Kidney epithelial cell (primary cell): ENCODE measurements around the gene MAX. TPM values are rescaled to one million over a fixed set of nuclear protein-coding genes. Genes with fewer than 3 reads are reported as not detected.

ENCODE experiments used
- DNase-seq: peaks from one replicate; pipeline ENCODE4 v3.0.0-alpha.2; 2010; ENCODE audit warnings: low read depth
- H3K27me3 ChIP-seq: 2 replicates; pipeline ENCODE4 v1.6.0; 2011; ENCODE audit warnings: low read length; ENCODE audit not compliant: control insufficient read depth, insufficient read depth
- H3K36me3 ChIP-seq: 2 replicates; pipeline ENCODE4 v1.5.1; 2011; ENCODE audit warnings: low read length; ENCODE audit not compliant: control insufficient read depth, insufficient read depth
- H3K4me3 ChIP-seq: 2 replicates; pipeline ENCODE4 v1.5.1; 2011; ENCODE audit warnings: low read depth, mild to moderate bottlenecking, control low read depth, low read length
- total RNA-seq: library from RNA; depleted of rRNA; stranded (reverse); fragments of >200 nt; gene quantifications from 2 replicates; pipeline ENCODE4 v1.2.3, GENCODE V29; 2015
- TF ChIP-seq, protein P1 (sequence below): IDR thresholded peaks from 2 replicates; pipeline ENCODE4 v1.5.1; 2011; ENCODE audit warnings: mild to moderate bottlenecking, moderate library complexity, low read length, control low read depth, inconsistent platforms; ENCODE audit not compliant: insufficient read depth, poor library complexity, severe bottlenecking

The MAX gene
- total RNA-seq, 1 donor from 2014 or later = 59.5 TPM

DNA sequence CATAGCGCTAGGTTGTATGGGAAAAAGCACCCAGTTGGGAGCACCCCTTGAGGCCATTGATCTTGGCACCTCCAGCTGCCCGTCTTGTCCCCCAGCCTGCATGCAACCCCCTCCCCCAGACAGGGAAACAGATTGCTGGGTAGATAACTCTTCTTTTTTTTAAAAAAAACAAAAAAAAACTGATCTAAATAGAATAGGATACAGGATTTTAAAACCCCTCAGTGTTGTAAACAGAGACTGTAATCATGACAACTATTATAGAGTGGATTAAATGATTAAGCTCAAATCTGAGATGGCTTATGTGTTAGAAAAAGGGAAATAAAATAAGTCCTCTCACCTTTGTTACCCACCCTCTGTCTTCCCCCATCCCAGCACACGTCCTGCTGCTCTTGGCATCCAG lies 48.9 kb downstream of the MAX start:
- Histone ChIP-seq H3K27me3 (no peaks in the 10 kb centered on the region), H3K4me3 (no peak overlapping the region), H3K36me3 (no peaks in the 10 kb centered on the region)
- no peak for DNase-seq
- TF ChIP-seq, protein P1, sequence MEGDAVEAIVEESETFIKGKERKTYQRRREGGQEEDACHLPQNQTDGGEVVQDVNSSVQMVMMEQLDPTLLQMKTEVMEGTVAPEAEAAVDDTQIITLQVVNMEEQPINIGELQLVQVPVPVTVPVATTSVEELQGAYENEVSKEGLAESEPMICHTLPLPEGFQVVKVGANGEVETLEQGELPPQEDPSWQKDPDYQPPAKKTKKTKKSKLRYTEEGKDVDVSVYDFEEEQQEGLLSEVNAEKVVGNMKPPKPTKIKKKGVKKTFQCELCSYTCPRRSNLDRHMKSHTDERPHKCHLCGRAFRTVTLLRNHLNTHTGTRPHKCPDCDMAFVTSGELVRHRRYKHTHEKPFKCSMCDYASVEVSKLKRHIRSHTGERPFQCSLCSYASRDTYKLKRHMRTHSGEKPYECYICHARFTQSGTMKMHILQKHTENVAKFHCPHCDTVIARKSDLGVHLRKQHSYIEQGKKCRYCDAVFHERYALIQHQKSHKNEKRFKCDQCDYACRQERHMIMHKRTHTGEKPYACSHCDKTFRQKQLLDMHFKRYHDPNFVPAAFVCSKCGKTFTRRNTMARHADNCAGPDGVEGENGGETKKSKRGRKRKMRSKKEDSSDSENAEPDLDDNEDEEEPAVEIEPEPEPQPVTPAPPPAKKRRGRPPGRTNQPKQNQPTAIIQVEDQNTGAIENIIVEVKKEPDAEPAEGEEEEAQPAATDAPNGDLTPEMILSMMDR = no peak

DNA sequence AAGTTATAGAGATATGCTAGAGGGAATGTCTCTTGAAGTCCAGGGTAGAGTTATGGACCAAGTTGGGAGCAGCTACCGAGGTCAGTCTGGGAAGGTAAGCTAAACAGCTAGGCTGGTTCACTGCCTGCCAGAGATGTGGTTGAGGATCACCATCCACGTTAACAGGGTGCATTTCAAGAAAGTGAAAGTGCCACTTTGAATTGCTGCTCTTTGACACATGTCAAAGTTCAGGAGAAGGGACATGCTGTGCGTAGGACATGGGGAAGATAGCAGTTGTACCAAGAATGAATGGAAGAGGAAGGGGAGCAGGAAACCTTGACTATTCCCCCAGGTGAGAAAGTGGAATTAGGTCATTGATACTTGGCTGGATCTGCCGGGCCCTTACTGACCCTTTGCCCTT lies 49.5 kb downstream of the MAX start:
- Histone ChIP-seq H3K4me3 (no peak overlapping the region), H3K36me3 (no peaks in the 10 kb centered on the region), H3K27me3 (no peaks in the 10 kb centered on the region)
- TF ChIP-seq, protein P1 = no peak
- no peak for DNase-seq

DNA sequence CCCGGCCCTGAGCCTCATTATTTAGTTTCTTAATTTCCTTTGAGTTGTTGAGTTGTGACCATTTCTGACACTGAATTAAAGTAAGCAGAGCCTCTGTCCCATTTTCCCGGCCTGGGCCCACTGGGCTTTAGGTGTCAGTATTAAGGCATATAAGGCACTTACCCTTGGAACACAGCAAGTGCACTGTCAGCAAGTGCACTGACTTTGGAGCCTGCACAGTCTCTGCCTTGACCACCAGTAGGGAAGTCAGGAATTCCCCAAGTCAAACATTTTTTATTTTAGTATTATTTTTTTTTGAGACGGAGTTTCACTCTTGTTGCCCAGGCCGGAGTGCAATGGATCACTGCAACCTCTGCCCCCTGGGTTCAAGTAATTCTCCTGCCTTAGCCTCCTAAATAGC lies 56.6 kb downstream of the MAX start:
- DNase-seq = no peak
- H3K4me3 ChIP-seq = no peak overlapping the region
- TF ChIP-seq, protein P1 = no peak
- H3K27me3 ChIP-seq = no peaks in the 10 kb centered on the region
- peaks cover 1% of the 10 kb centered on the region for H3K36me3 ChIP-seq

DNA sequence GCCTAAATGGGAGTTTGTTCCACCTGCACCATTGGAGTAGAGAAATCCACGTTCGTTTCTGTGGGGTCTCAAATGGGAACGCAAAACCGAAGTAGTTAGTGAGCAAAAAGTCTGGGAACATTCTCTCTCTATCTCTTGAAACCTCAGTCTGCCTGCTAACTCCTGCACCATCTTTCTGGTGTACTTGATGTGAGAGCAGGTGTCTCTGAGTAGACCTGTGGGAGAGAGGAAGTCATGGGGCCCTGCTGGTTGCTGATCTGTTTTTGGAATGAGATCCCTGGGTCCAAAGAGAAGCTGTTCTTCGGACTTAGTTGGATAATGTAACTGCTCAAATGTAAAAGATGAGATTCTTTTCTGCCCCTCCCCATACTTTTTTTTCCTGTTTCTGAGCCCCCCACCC lies 57.3 kb downstream of the MAX start:
- H3K27me3 ChIP-seq = no peaks in the 10 kb centered on the region
- TF ChIP-seq, protein P1 = no peak
- no peak for DNase-seq
- no peak overlapping the region for H3K4me3 ChIP-seq
- peaks cover 1% of the 10 kb centered on the region for H3K36me3 ChIP-seq

DNA sequence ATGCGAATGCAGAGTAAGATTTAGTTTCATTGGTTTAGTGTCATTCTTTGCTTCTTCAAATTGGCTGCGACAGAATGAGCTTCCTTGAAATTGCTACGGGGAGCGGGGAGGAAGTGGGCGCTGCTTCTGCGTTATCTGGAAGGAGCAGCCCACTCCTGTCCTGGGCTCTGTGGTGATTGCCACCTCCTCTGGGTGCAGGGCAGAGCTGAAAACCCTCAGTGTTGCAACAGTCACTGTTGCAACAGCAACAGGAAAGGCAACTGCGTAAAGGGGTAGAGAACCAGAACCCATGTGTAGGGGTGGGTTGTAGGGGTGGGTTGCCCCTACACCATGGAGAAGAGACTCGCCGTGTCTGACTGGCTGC lies 57.7 kb downstream of the MAX start:
- no peak for DNase-seq
- no peaks in the 10 kb centered on the region for H3K27me3 ChIP-seq
- peaks cover 1% of the 10 kb centered on the region for H3K36me3 ChIP-seq
- TF ChIP-seq, protein P1 = no peak
- H3K4me3 ChIP-seq = no peak overlapping the region

DNA sequence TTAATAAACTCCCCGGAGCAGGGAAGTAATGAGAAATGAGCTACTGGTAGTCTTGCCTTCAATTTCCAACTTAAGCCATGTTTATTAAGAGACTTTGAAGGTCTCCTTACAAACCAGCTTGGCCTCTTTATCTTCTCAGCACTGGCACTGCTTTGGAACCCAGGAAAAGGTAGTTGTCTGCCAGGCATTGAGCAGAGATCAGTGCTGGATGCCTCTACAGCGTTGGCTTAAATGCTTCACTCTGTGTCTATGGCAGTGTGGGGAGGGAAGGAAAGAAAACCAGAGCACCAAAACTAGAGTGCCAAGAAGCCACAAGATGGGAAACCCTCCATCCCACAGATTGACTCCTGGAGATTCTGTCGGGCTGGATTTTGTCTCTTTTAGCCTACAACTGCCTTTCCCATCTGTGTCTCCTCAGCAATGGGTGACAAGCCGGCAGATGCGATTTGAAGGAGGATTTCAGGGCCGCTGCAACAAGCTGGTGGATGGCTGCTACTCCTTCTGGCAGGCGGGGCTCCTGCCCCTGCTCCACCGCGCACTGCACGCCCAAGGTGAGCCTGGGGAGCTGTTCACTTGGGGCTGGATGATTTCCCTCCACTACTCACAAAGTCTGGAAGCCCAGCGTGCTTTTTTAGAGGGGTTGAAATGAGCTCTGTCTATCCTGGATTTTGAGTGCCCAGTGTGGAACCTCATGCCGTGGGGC lies 58.3 kb downstream of the MAX start:
- Histone ChIP-seq H3K4me3 (no peak overlapping the region), H3K36me3 (peaks cover 1% of the 10 kb centered on the region), H3K27me3 (no peaks in the 10 kb centered on the region)
- TF ChIP-seq, protein P1 = no peak
- DNase-seq = no peak
